Epithelial cell of proximal tubule (primary cell): Measurements from ENCODE around the gene SFXN5. TPM values are rescaled to one million over a fixed set of nuclear protein-coding genes. Genes with fewer than 3 reads are reported as not detected.
"Not testable (repeated sequence)": the region's sequence is repeated elsewhere in the genome, so short reads cannot be mapped to it uniquely, and the experiment has no call there.

Source experiments
- DNase-seq: peaks from one replicate; pipeline ENCODE4 v3.0.0-alpha.2; 2011; ENCODE audit warnings: low read depth
- H3K4me3 ChIP-seq: 2 replicates; pipeline ENCODE4 v1.5.1; 2011; ENCODE audit warnings: low read depth, mild to moderate bottlenecking, low read length
- CTCF ChIP-seq: conservative IDR thresholded peaks from 2 replicates; pipeline ENCODE4 v1.5.1; 2012; ENCODE audit warnings: low read depth, mild to moderate bottlenecking, low read length
- total RNA-seq: library from RNA; depleted of rRNA; stranded (reverse); fragments of >200 nt; gene quantifications from 2 replicates; pipeline ENCODE4 v1.2.3, GENCODE V29; 2015

Gene SFXN5
- total RNA-seq, 1 donor from 2014 or later: 8.4 TPM

- DNase-seq: no peak
- TF ChIP-seq CTCF: no peak
- H3K4me3 ChIP-seq: peak overlapping the region; percentile 69
Measured at GRCh38 chr2:72915320-72915906, 156.1 kb downstream of the SFXN5 start.

- no peak for TF ChIP-seq CTCF
- no peak overlapping the region for H3K4me3 ChIP-seq
- no peak for DNase-seq
Measured at GRCh38 chr2:72914589-72915319, 156.8 kb downstream of the SFXN5 start.

- no peak overlapping the region for H3K4me3 ChIP-seq
- DNase-seq: no peak
- TF ChIP-seq CTCF: no peak
Measured at GRCh38 chr2:72914206-72914559, 157.3 kb downstream of the SFXN5 start.

- no peak overlapping the region for H3K4me3 ChIP-seq
- TF ChIP-seq CTCF: peak; percentile 39
- no peak for DNase-seq
Measured at GRCh38 chr2:72913486-72914205, 157.9 kb downstream of the SFXN5 start.

GRCh38 chr2:72911256-72911655 lies 160.3 kb downstream of the SFXN5 start:
- no peak for TF ChIP-seq CTCF
- no peak overlapping the region for H3K4me3 ChIP-seq
- peak; percentile 74 for DNase-seq

- DNase-seq: no peak
- TF ChIP-seq CTCF: no peak
- H3K4me3 ChIP-seq: no peak overlapping the region
Measured at GRCh38 chr2:72908741-72909140, 162.8 kb downstream of the SFXN5 start.

GRCh38 chr2:72907369-72907768 lies 164.1 kb downstream of the SFXN5 start:
- not testable (repeated sequence) for H3K4me3 ChIP-seq, DNase-seq
